Activated T-cell treated with anti-CD3 and anti-CD28 coated beads, Interleukin-2, amount 50 U/mL, for 24 hours (primary cell): ENCODE data around the gene TRMT1.

ENCODE experiments used
- DNase-seq: peaks from one replicate; pipeline ENCODE4 v3.0.0-alpha.2; 2020
- H3K27ac Mint-ChIP-seq: 2 replicates; pipeline ENCODE4 v1.8.0; 2020; ENCODE audit warnings: mild to moderate bottlenecking, mixed read lengths
- H3K27me3 Mint-ChIP-seq: 2 replicates; pipeline ENCODE4 v1.8.0; 2020; ENCODE audit warnings: mixed read lengths
- H3K36me3 Mint-ChIP-seq: 2 replicates; pipeline ENCODE4 v1.8.0; 2020; ENCODE audit warnings: low read depth, mixed read lengths
- H3K4me1 Mint-ChIP-seq: 2 replicates; pipeline ENCODE4 v1.8.0; 2020; ENCODE audit warnings: low read depth, mixed read lengths
- H3K4me3 Mint-ChIP-seq: 2 replicates; pipeline ENCODE4 v1.8.0; 2020; ENCODE audit warnings: mild to moderate bottlenecking, moderate library complexity, mixed read lengths
- H3K9me3 Mint-ChIP-seq: 2 replicates; pipeline ENCODE4 v1.8.0; 2020; ENCODE audit warnings: mixed read lengths

TRMT1 gene

DNA sequence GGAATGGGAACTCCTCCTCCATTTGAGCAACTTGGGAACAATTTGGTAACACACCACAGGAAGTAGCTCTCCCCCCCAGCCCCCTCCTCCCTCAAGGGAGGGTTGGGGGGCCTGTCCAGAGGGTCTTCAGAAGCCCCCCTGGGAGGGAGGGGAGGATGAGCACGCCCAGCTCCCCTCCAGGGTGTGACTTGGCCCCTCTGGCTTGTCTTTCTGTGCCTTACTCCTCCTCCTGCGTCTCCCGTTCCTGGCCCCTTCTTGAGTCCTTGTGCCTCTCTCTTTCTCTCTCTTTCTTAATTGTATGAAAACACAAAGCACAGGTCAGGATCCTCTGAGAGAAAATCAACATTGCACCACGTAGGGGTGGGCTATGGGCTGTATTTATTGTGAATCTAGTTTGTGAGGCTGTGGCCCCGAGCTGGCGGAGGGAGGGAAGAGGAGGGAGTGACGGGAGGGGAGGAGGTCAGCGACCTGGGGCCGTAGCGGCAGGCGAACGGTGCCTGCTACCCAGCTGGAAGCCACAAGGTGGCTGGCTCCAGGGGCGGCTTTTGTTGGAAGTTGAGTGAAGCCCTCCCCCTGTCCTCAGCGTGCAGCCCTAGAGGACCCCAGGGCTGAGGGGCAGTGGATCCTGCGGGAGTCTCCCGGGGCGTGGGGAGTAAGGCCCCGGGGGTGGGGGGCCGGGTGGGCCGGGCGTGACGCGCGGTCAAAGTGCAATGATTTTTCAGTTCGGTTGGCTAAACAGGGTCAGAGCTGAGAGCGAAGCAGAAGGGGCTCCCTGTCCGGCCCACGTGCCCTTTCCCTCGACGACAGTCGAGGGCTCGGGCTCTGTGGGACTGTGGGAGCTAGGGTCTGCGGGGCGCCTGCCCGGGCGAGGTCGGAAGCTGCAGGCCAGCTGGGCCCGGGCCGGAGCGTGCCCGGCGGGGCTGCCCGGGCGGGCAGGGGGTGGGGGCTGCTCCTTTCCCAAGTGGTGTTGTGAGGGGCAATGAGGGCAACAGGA, 20.3 kb downstream of the TRMT1 start:
- Mint-ChIP-seq H3K27ac (peak overlapping the region; percentile 2), H3K27me3 (peaks cover 42% of the 10 kb centered on the region), H3K9me3 (peaks cover 3% of the 10 kb centered on the region), H3K4me1 (peaks cover 45% of the 10 kb centered on the region), H3K4me3 (no peak overlapping the region), H3K36me3 (peaks cover 7% of the 10 kb centered on the region)
- no peak for DNase-seq

DNA sequence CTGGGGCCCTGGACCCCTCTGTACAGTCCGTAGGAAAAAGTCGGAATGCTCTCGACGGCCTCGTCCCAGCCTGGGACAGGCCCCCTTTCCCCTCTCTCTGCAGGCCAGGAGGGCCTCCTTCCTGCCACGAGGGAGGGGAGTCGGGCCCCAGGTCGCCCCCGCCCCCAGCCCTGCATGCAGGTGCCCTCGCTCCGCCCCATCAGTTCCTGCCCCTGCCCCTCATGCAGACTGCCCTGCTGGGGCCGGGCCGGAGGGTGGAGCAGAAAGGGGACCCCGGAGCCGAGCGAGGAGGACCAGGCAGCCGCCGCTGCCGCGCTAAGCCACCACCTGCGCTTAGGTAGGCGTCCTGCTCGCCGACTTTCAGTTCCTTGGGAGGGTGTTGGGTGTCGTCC, 21.2 kb downstream of the TRMT1 start:
- Mint-ChIP-seq H3K9me3 (peaks cover 3% of the 10 kb centered on the region), H3K4me3 (no peak overlapping the region), H3K27ac (no peak overlapping the region), H3K27me3 (peaks cover 42% of the 10 kb centered on the region), H3K4me1 (peaks cover 43% of the 10 kb centered on the region), H3K36me3 (peaks cover 7% of the 10 kb centered on the region)
- peak; percentile 51 for DNase-seq

DNA sequence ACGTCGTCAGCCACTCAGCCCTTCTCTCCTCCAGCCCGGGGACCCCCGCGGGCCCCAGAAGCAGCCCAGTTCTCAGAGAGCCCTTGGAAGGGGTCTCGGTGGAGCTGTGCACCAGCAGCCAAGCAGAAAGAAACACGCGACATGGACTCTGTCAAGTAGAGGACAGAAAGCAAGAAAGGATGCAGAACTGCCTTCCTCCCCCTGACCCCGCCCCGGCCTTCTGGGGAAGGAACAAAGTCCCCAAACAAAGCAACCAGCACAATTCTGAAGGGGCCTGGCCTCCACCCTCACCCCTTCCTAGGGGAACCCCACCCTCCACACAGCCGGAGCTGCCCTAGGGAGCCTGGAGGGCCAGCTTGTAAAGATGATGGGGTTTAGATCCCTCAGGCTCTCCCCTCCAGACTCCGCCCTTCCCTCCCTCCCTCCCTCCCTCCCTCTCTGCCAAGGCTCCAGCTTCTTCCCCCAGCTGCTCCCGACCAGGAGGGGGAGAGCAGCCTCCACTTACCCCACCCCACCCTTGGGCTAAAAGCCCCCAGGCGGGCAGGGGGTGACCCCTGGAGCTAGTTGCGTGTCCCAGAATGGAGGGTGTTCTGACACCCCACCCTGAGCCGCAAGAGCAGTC, 21.7 kb downstream of the TRMT1 start:
- Mint-ChIP-seq H3K27me3 (peaks cover 42% of the 10 kb centered on the region), H3K4me1 (peaks cover 38% of the 10 kb centered on the region), H3K9me3 (no peaks in the 10 kb centered on the region), H3K27ac (no peak overlapping the region), H3K4me3 (no peak overlapping the region), H3K36me3 (peaks cover 2% of the 10 kb centered on the region)
- DNase-seq, result no peak

DNA sequence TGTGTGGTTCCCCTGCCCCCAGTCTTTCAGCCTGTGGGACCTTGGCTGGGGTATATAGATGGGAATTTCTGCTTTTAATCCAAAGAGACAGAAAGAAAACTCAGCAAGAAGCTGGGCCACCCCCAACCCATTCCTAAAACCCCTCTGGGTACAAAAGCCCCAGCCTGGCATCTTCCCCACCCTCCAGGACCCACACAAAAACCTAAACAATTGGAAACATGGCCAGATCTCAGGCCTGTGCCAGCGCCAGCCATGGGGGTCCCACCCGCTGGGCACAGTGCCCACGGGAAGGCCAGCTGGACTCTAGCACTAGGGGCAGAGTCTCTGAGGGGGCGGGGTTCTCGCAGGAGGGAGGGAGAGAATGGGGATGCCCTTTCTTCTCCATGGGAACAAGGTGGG, 22.4 kb downstream of the TRMT1 start:
- Mint-ChIP-seq H3K36me3 (no peaks in the 10 kb centered on the region), H3K27me3 (peaks cover 41% of the 10 kb centered on the region), H3K4me3 (no peak overlapping the region), H3K9me3 (no peaks in the 10 kb centered on the region), H3K27ac (no peak overlapping the region), H3K4me1 (peaks cover 32% of the 10 kb centered on the region)
- DNase-seq, result no peak

DNA sequence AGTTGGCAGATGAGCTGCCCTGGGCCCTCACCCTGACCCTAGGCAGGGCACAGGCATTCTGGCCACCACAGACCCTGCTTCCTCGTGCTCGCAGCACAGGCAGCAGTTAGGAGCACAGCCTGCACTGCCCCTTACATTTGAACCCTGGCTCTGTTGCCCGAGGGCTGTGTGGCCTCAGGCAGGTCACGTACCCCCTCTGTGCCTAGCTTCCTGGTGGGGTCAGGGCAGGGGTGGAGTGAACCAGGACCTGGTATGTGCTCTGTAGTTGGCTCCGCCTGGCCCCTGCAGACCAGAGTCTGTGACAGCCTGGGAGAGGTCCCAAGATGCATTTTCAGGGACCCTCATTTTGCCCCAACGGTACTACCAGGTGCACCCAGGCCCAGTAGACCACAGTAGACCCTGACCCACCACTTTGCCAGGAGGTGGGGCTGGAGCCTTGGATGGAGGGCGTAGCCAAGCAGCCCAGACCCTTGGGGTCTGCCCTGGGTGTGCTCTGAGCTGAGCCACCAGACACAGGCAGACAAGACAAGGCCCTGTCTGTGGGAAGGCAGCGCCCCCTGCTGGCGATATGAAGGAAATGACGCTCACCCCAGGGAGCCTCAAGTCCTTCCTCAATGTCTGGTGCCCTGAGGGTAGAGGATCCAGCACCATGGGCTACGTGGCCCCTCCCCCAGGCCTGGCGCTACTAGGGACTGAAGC, 23.0 kb downstream of the TRMT1 start:
- Mint-ChIP-seq H3K36me3 (no peaks in the 10 kb centered on the region), H3K4me1 (peaks cover 28% of the 10 kb centered on the region), H3K27ac (no peak overlapping the region), H3K9me3 (no peaks in the 10 kb centered on the region), H3K27me3 (peaks cover 37% of the 10 kb centered on the region), H3K4me3 (no peak overlapping the region)
- peak; percentile 86 for DNase-seq

DNA sequence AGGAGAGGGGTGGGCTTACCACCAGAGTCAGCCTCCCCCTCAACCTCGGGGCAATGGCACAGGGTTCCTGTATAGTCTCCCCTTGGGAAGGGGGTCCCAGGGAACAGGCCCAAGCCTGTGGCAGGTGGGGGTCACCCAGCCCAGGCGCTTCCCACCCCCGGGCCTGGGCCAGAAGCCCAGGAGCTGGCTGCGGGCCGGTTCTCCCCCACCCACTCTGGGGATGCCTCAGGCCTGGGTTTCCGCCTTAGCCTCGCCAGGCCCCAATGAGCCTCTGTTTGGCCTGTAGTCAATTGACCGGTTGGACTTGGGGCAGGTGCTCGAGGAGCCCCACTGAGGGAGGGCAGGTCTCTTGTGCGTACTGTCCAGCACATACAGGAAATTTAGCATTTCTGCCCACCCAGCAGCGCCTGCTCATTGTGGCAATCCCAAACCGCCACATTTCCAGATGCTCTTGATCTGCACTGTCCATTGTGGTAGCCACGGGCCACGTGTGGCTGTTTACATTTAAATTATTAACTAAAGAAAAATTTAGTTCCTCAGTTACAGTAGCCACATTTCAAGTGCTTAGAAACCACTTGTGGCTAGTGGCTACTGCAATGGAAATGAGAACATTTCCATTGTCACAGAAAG, 23.8 kb downstream of the TRMT1 start:
- no peak overlapping the region for H3K27ac Mint-ChIP-seq
- DNase-seq, result no peak
- H3K4me3 Mint-ChIP-seq, result no peak overlapping the region
- H3K9me3 Mint-ChIP-seq, result no peaks in the 10 kb centered on the region
- H3K4me1 Mint-ChIP-seq, result peaks cover 22% of the 10 kb centered on the region
- H3K27me3 Mint-ChIP-seq, result peaks cover 29% of the 10 kb centered on the region
- H3K36me3 Mint-ChIP-seq, result no peaks in the 10 kb centered on the region

DNA sequence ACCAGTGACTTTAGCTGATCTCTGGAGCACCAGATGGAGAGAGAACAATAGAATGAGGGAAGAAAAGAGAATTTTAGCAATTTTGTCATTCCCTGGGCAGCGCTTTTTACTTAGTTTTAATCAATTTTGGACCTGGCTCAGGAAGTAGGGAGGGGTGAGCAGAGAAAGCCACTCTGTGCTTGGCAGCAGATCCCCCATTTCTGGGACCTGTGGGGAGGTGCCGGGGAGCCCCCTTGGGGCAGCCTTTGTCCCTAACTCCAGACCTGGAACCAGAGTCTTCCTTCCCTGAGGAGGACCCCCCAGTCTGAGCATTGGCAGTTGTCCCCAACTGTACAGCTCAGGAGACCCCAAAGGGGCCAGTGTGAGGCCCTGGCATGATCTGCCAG, 24.4 kb downstream of the TRMT1 start:
- H3K27ac Mint-ChIP-seq, result no peak overlapping the region
- H3K36me3 Mint-ChIP-seq, result no peaks in the 10 kb centered on the region
- no peaks in the 10 kb centered on the region for H3K9me3 Mint-ChIP-seq
- H3K4me1 Mint-ChIP-seq, result peaks cover 19% of the 10 kb centered on the region
- H3K4me3 Mint-ChIP-seq, result no peak overlapping the region
- H3K27me3 Mint-ChIP-seq, result peaks cover 26% of the 10 kb centered on the region
- DNase-seq, result no peak

DNA sequence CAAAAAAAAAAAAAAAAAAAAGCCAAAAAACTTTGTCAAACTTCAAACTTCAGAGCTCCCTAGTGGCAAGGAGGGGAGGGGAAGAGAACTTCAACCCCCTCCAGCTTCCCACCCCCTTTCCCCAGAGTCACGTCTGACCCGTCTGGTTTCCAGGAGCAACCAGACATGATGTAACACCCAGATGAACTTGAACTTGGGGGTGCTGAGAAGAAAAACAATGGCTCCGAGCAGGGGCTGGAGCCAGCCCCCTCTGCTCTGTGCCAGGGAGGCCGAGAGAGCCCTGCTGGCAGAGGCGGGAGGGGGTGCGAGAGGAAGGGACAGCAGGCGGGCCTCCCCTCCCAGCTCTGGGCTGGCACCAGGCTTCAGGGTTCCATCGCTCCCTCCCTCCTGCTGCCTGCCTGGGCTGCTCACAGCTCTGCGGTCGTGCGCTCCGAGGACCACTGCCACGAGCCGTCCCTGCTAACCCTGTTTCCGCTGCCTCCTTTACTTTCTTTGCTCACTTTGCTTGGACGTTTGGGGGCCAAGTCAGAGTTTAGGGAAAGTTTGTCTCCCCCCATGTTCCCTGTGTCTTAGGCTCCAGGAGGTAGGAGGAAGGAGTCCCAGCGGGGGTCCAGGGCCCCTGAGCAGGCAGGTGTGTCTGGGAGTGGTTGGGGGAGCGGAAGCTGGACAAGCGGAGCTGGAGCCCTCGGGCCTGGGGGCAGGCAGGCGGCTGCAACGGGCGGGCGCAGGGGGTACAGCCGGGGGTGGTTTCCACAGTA, 25.0 kb downstream of the TRMT1 start:
- H3K36me3 Mint-ChIP-seq, result no peaks in the 10 kb centered on the region
- no peak overlapping the region for H3K27ac Mint-ChIP-seq
- no peaks in the 10 kb centered on the region for H3K9me3 Mint-ChIP-seq
- no peak overlapping the region for H3K4me3 Mint-ChIP-seq
- H3K4me1 Mint-ChIP-seq, result peaks cover 15% of the 10 kb centered on the region
- DNase-seq, result no peak
- H3K27me3 Mint-ChIP-seq, result peaks cover 22% of the 10 kb centered on the region

DNA sequence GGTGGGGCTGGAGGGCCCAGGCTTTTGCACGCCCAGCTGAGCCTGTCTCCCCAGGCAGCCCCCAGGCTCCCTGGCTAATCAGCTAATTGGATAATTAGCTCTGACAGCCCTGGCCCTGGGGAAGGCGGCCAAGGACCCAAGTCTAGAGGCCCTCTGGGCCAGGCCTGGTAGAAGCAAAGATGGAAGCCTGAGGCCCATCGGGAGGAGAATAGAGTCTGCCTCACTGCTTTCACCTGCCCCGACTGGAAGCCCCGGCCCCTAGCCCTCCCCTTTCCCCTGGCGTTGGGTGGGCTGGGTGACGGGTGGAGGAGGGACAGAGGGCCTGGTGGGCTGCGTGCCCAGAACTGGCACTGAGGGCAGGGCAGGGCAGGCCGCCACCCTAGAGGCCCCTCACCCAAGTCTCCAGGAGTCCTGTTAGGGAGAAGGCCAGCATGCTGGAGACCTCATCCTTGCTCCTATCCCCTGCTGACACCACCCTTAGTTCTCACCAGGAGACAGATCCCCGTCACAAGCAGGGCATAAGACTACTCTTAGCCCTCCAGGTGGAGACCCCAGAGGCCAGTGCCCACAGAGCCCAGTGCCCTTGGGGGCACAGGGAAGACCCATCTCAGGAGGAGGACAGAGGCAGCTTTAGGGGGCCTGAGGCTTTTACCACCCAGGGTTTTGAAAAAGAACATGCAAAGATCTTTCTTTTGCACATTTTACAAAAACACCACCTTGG, 25.9 kb downstream of the TRMT1 start:
- Mint-ChIP-seq H3K4me1 (peaks cover 7% of the 10 kb centered on the region), H3K4me3 (no peak overlapping the region), H3K36me3 (no peaks in the 10 kb centered on the region), H3K9me3 (no peaks in the 10 kb centered on the region), H3K27ac (no peak overlapping the region), H3K27me3 (peaks cover 13% of the 10 kb centered on the region)
- DNase-seq, result no peak

DNA sequence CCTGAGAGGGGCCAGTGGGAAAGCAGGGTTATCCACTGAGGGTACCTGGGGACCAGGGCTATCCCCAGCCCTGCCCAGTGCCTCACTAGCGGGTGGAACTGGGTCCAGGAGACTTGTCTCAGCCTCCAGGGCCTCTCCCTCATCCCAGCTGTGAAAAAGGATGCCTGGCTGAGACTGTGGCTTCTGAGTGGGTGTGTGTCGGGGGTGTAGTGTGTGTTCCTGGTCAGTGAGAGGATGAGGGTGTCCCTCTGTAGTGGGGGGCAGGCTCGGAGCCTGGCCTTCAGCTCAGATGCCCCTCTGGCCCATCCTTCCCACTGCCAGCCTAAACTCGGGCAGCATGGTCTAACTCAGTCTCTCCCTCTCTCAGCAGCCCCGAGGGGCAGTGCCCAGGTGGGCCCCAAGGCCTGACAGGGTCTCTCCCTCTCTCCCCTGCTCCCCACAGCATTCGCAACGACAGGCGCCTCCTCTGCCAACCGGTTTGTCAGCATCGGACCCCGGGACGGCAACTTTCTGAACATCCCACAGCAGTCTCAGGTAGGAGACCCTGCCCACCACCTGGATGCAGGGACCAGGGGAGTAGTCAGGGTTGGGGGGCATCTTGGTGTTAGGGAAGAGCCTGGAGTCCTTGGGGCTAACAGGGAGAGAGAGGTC, 26.6 kb downstream of the TRMT1 start:
- Mint-ChIP-seq H3K4me3 (no peak overlapping the region), H3K4me1 (peaks cover 6% of the 10 kb centered on the region), H3K36me3 (no peaks in the 10 kb centered on the region), H3K9me3 (no peaks in the 10 kb centered on the region), H3K27me3 (peaks cover 10% of the 10 kb centered on the region), H3K27ac (no peak overlapping the region)
- no peak for DNase-seq

DNA sequence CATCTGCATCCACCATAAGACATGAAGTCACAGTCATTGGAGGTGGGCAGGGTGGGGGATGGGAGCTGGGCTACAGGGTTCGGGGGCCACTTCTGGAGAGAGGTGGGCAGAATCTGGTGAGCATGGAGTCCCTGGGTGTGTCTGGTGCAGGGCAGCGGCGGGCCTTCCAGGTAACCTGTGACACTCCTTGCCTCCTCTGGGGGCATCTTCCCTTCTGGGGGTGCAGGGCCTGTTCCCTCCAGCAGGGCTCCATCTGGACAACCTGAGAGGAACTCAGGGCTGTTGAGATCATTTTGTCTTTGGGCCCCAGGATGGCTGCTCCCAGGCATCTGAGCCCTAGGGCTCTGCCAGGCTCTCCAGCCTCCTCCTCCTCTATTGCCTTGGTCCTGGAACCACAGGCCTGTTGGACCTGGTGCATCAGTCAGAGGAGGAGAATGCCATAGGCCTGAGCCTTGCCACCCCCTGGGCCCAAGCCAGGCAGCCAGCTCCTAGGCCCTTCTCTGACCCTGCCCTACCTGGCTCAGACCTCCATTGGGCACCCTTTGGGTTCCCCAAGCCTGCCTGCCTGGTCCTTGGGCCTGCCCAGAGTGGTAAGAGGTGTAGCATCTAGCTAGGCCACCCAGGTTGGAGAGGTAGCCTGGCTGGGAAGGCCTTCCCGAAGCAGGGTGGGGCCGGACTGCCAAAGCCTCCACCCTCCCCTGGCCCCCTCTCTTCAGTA, 27.2 kb downstream of the TRMT1 start:
- Mint-ChIP-seq H3K36me3 (no peaks in the 10 kb centered on the region), H3K4me3 (no peak overlapping the region), H3K4me1 (peaks cover 3% of the 10 kb centered on the region), H3K27me3 (peaks cover 4% of the 10 kb centered on the region), H3K9me3 (no peaks in the 10 kb centered on the region), H3K27ac (no peak overlapping the region)
- no peak for DNase-seq

DNA sequence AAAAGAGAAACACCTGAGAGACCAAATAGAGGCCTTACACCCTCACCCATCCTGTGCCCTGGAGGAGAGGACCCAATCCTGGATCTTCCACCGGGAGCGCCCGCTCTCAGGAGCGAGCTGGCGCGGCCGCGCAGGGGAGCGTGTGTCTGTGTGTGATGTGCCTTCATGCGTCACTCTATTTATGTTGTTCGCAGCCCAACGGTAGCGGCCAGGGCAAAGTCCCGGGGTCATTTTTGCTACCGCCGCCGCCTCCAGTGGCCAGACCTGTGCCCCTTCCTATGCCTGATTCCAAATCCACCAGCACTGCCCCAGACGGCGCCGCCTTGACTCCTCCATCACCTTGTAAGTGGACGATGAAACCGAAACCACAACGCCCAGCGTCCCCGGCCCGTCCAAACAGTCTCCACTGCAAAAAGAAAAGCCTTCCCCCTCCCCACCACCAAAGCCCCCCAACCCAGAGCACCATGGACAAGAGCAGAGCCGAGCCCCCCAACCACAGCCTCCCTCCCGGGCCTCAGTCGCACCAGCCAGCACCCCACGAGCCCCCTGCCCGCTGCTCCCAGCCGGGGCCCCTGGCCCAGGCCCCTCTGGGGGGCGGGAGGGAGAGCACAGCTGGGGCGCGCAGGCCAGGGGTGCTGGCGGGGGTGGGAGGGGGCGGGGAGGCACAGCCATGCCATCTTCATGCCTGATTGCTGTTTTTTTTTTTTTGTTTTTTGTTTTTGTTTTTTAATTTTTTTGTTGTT, 28.6 kb downstream of the TRMT1 start:
- Mint-ChIP-seq H3K27ac (no peak overlapping the region), H3K4me3 (no peak overlapping the region), H3K9me3 (no peaks in the 10 kb centered on the region), H3K4me1 (no peaks in the 10 kb centered on the region), H3K27me3 (no peaks in the 10 kb centered on the region), H3K36me3 (no peaks in the 10 kb centered on the region)
- DNase-seq, result no peak
